ENCODE measurements around the gene GLIS2.

The GLIS2 gene

DNA sequence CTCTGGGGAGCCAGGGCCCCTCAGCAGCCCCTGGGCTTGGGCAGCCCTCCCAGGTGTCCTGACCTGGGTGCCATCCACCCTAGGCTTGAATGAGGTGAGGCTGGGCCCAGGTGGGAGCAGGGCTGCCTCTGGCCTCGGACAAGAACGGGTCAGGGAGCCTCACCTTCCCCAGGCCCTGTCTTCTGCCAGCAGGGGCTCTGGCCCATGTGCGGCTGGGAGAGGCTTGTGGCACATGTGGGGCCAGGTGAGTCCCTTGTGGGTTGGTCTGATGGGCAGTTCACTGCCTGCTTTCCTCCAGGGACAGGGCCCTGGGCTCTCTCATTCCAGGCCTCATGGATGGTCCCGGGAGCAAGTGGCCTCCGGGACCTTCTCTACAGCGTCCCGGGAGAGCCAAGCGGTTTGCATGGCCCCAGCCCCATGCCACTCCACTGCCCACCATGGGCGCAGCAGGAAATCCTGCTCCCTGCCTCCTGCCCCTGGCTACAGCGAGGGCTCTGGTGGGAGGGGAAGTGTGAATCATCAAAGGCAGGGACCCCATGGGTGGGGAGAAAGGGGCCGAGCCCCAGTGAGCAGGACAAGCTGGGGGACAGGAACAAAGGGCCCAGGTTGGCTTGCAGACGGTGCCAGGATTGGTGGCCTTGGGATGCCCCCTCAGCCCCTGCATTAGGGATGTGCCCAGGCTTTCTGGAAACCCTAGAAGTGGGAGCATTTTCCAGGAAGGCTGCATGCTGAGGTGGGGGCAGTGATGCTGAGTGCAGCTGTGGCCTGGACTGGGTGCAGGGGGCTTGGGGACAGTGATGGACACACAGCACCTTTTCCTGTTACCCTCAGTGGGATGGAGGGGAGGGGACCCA is 68.0 kb downstream of the GLIS2 start:
- no peak for DNase-seq

DNA sequence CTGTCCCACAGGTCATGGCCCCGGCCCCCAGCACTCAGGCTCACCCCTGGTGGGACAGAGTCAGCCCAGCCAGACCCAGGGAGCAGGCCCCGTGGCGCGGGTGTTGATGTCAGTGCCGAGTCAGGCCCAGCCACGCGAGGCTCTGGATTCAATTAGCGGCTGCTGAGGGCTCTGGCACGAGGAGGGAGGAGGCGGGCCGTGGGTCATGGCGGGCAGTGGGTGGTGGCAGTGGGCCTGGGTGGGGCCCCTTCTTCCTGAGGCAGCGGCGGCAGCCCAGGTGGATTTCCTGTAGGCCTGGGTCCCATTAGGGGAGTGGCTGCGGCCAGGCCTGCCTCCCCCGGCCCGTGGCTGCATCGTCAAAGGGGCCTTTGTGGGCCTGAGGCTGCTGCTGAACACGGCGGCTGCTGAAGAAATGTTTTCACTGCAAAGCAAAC is 68.7 kb downstream of the GLIS2 start:
- DNase-seq: peak; percentile 74

DNA sequence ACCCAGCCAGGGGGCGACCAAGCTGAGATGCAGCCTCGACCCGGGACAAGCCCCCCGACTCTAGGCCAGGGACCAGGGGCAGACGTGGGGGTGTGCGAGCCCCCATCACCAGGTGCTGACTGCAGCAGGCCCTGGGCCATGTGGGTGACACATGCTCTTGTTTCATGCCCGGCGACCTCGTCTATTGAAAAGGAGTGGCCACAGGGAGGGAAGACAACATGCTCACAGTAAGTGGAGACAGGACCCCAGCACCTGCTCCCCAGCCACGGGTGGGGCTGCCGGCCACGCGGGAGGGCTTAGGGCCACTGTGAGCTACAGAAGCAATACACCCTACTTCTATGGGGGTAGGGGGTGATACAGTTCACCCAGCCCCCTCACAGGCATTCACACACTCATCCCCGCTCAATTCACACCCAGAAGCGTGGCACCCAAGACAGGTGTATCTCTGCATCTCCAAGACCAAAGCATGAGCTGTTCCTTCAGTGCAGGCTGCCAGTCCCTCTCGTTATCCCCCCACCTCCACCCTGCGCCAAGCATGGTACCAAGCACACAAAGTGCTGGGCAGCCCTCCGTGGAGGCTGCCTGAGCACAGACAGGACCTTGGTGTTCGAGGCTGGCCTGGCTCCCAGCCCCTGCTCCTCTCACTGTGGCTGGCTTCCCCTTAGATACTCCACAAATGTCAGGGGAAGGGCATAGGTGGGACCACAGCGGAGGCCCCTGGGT is 69.4 kb downstream of the GLIS2 start:
- no peak for DNase-seq

DNA sequence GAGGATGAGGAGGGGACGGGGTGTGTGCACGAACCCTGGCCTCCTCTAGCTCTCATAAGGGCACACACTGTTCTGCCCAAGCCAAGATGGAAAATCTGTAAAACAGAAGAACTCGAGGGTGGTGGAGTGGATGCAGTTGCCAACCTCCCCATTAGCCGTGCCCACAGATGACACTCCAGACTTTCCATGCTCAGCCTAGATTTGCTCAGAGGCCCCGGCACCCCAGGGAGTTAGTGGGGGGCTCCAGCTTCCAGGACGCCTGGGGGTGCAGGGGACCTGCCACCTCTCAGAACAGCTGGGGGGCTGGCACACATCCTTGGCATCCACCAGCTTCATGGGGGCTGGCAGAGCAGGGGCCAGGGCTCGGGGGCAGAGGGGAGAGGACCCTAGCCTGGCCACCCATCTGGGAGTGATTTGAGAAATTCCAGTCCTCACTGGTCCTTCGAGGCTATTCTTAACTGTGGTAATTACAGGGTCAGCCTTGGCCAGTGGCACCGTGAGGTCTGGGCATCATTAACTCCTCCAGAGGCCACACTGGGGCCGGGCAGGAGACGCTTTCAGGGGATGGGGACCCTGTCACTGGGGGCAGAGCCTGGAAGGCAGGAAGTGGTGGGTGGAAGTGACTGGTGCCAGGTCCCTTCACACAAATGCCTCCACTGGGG is 70.1 kb downstream of the GLIS2 start:
- DNase-seq: no peak

DNA sequence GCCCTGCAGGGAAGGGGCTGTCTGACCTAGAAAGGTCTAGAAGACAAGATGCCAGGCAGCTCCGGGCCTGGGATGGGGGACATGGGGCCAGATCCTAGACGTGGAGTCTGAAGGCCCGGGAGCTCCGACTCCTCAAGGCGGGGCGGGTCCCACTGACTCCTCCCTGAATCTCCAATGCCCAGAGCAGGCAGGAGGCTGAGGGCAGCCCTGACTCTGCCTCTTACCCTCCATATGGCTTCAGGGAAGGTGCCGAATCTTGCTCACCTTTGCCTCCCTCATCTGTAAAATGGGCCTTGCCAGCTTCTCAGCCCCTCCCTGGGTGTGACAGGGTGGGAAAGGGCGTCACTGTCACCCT is 70.6 kb downstream of the GLIS2 start:
- DNase-seq: no peak

DNA sequence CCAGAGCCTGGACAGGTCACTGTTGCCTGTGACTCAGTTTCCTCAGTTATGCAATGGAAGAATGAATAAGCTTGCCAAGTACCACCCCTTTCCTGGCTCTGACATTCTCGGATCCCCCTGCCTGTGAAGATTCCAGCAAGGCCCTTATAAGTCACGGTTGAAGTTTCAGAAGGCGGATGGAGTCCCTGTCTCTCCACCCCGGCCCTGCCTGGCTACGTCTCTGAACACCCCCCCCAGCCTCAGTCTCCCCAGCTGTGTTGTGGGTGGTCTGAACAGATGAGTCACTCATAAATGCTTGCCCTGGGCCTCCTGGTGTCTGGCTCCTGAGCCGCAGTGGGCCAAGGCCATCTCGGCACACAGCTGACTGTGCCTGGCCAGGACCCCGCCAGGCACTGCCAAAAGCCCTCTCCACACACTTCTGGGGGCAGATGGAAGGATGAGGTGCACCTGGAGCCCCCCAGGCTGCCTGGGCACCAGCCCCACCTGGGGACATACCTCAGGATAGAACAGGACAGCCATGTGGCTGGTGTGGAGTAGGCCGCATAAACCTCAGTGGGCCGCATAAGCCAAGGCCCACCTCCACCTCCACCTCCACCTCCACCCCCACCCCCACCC is 71.2 kb downstream of the GLIS2 start:
- no peak for DNase-seq

DNA sequence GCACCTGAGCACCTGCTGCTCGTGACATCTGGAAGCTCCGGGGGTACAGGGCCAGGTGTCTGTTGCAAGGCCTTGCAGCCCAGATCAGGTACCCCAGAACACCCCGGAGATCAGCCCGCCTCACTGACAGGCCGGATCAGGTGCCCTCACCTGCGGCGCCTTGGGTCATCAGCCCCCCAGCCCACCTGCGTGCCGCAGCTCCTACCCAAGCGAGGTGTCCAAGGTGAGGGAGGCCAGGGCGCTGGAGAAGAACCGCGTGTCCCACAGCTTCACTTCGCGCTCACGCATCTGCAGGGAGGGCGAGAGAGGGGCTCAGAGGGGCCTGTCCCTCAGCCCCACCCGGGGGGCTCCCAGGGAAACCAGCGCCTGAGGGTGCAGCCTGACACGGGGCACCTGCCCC is 71.9 kb downstream of the GLIS2 start:
- DNase-seq: no peak

DNA sequence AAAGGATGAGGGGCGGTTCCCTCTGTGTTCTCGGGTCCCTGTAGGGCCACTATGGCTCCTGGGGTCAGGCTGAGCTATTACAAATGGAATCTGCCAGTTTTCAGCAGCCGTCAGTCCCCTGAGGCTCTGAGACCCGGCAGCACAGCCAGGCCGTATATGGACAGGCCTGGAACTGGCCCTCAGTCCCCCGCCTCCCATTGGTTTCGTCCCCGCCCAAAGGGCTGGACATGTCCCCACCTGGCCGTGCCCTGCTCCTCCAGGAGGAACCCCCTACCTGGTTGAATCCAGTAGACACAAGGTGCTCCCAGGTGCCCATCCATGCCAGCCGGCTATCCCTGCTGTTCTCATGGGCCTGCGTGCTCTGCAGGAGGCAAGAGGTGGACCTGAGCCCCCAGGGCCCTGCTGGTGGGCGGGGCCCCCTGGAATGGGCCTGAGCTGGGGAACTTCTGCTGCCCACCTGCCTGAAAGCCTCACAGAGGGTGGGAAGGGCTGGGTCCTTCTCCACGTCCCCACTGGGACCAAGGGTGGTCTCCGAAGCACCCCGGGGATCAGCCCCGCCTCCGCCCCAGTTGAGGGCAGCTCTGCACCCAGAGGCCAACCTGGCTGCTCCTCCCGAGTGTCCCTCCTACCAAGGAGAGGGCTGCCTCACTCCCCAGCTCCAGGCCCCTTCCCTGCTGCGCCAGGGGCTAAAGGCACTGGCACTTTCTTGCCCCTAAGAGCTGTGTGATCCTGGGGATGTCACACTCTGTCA is 72.6 kb downstream of the GLIS2 start:
- DNase-seq: no peak
